HepG2 (cell line): Measurements from ENCODE around the gene SYNC. TPM values are rescaled to one million over a fixed set of nuclear protein-coding genes. Genes with fewer than 3 reads are reported as not detected.

Source experiments
- ELF1 ChIP-seq: sonication (generic); formaldehyde crosslinking; IDR thresholded peaks from 2 replicates; pipeline ENCODE4 v1.4.0; 2020; ENCODE audit warnings: missing genetic modification reagents
- EP300 ChIP-seq, 3 experiments: sonication (generic) in 1 of 3; formaldehyde crosslinking in 1 of 3; IDR thresholded peaks; 2 replicates each; pipeline versions ENCODE4 v1.5.1 to v1.6.1; 2011 to 2020; ENCODE audit warnings: low read depth in 2 of 3, low read length in 2 of 3, borderline replicate concordance in 1 of 3, improper control_type of control experiment in 1 of 3, mild to moderate bottlenecking in 1 of 3, missing genetic modification reagents in 1 of 3, moderate library complexity in 1 of 3
- GTF3A ChIP-seq: sonication (generic); formaldehyde crosslinking; conservative IDR thresholded peaks from 2 replicates; pipeline ENCODE4 v1.4.0; 2020; ENCODE audit warnings: mild to moderate bottlenecking, missing genetic modification reagents
- HNF1B ChIP-seq: sonication (generic); formaldehyde crosslinking; IDR thresholded peaks from 2 replicates; pipeline ENCODE4 v1.5.1; 2020; ENCODE audit warnings: mild to moderate bottlenecking, moderate library complexity, missing genetic modification reagents
- HOXA7 ChIP-seq: sonication (generic); formaldehyde crosslinking; IDR thresholded peaks from 2 replicates; pipeline ENCODE4 v1.8.1; 2022; ENCODE audit warnings: mild to moderate bottlenecking, missing genetic modification reagents, moderate library complexity
- PRDM10 ChIP-seq: sonication (generic); formaldehyde crosslinking; IDR thresholded peaks from 2 replicates; pipeline ENCODE4 v1.4.0; 2020; ENCODE audit warnings: low read depth, missing genetic modification reagents
- RERE ChIP-seq: IDR thresholded peaks from 2 replicates; pipeline ENCODE4 v1.6.1; 2016; ENCODE audit warnings: low read depth, missing genetic modification reagents, missing compliant biosample characterization
- RXRB ChIP-seq: IDR thresholded peaks from 2 replicates; pipeline ENCODE4 v1.6.1; 2016; ENCODE audit warnings: borderline replicate concordance, missing genetic modification reagents, missing compliant biosample characterization
- SMC3 ChIP-seq: IDR thresholded peaks from 2 replicates; pipeline ENCODE4 v1.6.1; 2011; ENCODE audit warnings: low read length, improper control_type of control experiment
- TEAD2 ChIP-seq: sonication (generic); formaldehyde crosslinking; IDR thresholded peaks from 2 replicates; pipeline ENCODE4 v1.9.0; 2021; ENCODE audit warnings: missing genetic modification reagents
- THRA ChIP-seq: sonication (generic); formaldehyde crosslinking; IDR thresholded peaks from 2 replicates; pipeline ENCODE4 v1.4.0; 2020; ENCODE audit warnings: missing genetic modification reagents, borderline replicate concordance
- TOPORS ChIP-seq: sonication (generic); formaldehyde crosslinking; IDR thresholded peaks from 2 replicates; pipeline ENCODE4 v1.8.0; 2023; ENCODE audit warnings: mild to moderate bottlenecking, missing genetic modification reagents
- ZNF30 ChIP-seq: sonication (generic); formaldehyde crosslinking; IDR thresholded peaks from 2 replicates; pipeline ENCODE4 v1.5.0; 2020; ENCODE audit warnings: mild to moderate bottlenecking, missing genetic modification reagents
- ZNF563 ChIP-seq: sonication (generic); formaldehyde crosslinking; IDR thresholded peaks from 2 replicates; pipeline ENCODE4 v1.8.0; 2022; ENCODE audit warnings: mild to moderate bottlenecking, moderate library complexity, missing genetic modification reagents
- polyA plus RNA-seq, 8 experiments: library from polyadenylated mRNA; depleted of rRNA in 3 of 8; stranded (reverse) in 7 of 8; unstranded in 1 of 8; fragments of >200 nt; fragmentation: Illumina TruSeq in 4 of 8; extraction: Trizol in 4 of 8; gene quantifications; 2 replicates each; pipeline versions ENCODE4 v1.2.1 to v1.2.3, GENCODE V29; 2011 to 2016; ENCODE audit warnings: low read depth in 4 of 8, missing spikeins in 1 of 8, mixed read lengths in 1 of 8; ENCODE audit not compliant: insufficient read depth in 1 of 8
- total RNA-seq, 5 experiments: library from RNA; depleted of rRNA; stranded (reverse); fragments of >200 nt; fragmentation: Illumina TruSeq; extraction: Trizol; gene quantifications; 2 replicates each; pipeline ENCODE4 v1.2.3, GENCODE V29; 2016; ENCODE audit warnings: low read depth in 1 of 5

Gene SYNC
- total and polyA plus RNA-seq, 2 of the 13 experiments (the other 11 are each of a cell fraction or from before 2014, with no cell fraction given) = 2.4 to 5.4 TPM

- TF ChIP-seq HNF1B (CRISPR knock-in tag) (0 out of 2 replicates have a peak, but pooled peaks have one; percentile 33), THRA (CRISPR knock-in tag) (peak; percentile 17; the same call in 1 of the 2 replicates), PRDM10 (CRISPR knock-in tag) (peak; percentile 32; the same call in 1 of the 2 replicates), SMC3 (no peak), EP300 (IDR thresholded peaks at IDR 0.05; ENCODE audit: low read depth in 2 of 2, low read length in 2 of 2) (peak in 1 of 2 experiments; percentile 61; a peak in 1 of 4 replicates), EP300 (CRISPR knock-in tag; IDR thresholded peaks at IDR 0.05; ENCODE audit: borderline replicate concordance) (peak; percentile 17), RERE (CRISPR knock-in tag) (no peak), ZNF30 (CRISPR knock-in tag) (0 out of 2 replicates have a peak, but pooled peaks have one; percentile 33), RXRB (CRISPR knock-in tag) (peak; percentile 77), TOPORS (CRISPR knock-in tag) (0 out of 2 replicates have a peak, but pooled peaks have one; percentile 29), HOXA7 (CRISPR knock-in tag) (no peak), GTF3A (CRISPR knock-in tag) (peak; percentile 96; the same call in 1 of the 2 replicates), ELF1 (CRISPR knock-in tag) (peak; percentile 83), TEAD2 (CRISPR knock-in tag) (no peak), ZNF563 (CRISPR knock-in tag) (no peak; the same call in 1 of the 2 replicates)
These were observed 34.5 kb upstream of the SYNC start (continued) for GRCh38 chr1:32736812-32737791.
